ENCODE data around the gene ZC3H7B.

GRCh38 chr22:41397143-41397811 lies 96.0 kb downstream of the ZC3H7B start:
- TF ChIP-seq ZFX (IDR thresholded peaks at IDR 0.05) (no peak), CTCF (IDR thresholded peaks at IDR 0.05 in 2 of 3, conservative IDR thresholded peaks at IDR 0.05 in 1 of 3; ENCODE audit: borderline replicate concordance in 1 of 3, insufficient read depth in 1 of 3, low read depth in 2 of 3, low read length in 2 of 3) (no peak), CEBPB (IDR thresholded peaks at IDR 0.05; ENCODE audit: low read depth) (no peak), EZH2 (IDR thresholded peaks at IDR 0.05) (no peak), POLR2A (IDR thresholded peaks at IDR 0.05; ENCODE audit: borderline replicate concordance, extremely low read depth, insufficient read depth, insufficient read length) (no peak), EZH2phosphoT487 (IDR thresholded peaks at IDR 0.05; ENCODE audit: borderline replicate concordance) (no peak), JUND (IDR thresholded peaks at IDR 0.05) (no peak), SP1 (IDR thresholded peaks at IDR 0.05; ENCODE audit: low read depth) (no peak), TCF7L2 (IDR thresholded peaks at IDR 0.05; ENCODE audit: borderline replicate concordance, extremely low read depth, insufficient read depth, insufficient read length) (no peak), ZBTB33 (IDR thresholded peaks at IDR 0.05; ENCODE audit: extremely low read depth, insufficient replicate concordance, low read length) (no peak), YY1 (IDR thresholded peaks at IDR 0.05; ENCODE audit: extremely low read depth, insufficient replicate concordance, low read depth, low read length) (no peak), REST (IDR thresholded peaks at IDR 0.05; ENCODE audit: low read depth) (no peak), MAX (IDR thresholded peaks at IDR 0.05) (no peak), EGR1 (IDR thresholded peaks at IDR 0.05; ENCODE audit: low read depth) (no peak)

All from HCT116 (cell line).